GM12874 (cell line): Measurements from ENCODE around the gene CD82.

Source experiments
- TF ChIP-seq, protein P1 (sequence below): IDR thresholded peaks from 2 replicates; pipeline ENCODE4 v1.5.1; 2011; ENCODE audit warnings: low read depth, mild to moderate bottlenecking, control low read depth, low read length, moderate library complexity; ENCODE audit not compliant: insufficient read depth

Gene CD82

DNA sequence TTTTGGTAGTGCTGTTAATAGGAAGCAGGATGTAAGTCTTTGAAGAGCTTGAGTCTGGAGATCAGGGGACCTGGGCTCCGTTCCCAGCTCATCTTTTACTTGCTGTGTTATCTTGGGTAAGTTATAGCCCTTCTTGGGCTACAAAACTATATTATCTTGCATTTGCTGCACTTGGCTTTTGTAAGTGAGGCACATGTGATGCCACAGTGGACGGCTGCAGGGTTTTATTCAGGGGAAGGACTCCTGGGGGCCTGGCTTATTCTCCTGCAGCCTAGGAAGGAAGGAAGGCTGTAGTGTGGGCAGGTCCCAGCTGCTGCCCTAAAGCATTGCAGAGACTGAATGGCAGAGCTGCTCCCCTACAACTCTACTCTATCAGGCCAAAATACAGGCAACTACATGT is 6.4 kb downstream of the CD82 start:
- TF ChIP-seq, protein P1, sequence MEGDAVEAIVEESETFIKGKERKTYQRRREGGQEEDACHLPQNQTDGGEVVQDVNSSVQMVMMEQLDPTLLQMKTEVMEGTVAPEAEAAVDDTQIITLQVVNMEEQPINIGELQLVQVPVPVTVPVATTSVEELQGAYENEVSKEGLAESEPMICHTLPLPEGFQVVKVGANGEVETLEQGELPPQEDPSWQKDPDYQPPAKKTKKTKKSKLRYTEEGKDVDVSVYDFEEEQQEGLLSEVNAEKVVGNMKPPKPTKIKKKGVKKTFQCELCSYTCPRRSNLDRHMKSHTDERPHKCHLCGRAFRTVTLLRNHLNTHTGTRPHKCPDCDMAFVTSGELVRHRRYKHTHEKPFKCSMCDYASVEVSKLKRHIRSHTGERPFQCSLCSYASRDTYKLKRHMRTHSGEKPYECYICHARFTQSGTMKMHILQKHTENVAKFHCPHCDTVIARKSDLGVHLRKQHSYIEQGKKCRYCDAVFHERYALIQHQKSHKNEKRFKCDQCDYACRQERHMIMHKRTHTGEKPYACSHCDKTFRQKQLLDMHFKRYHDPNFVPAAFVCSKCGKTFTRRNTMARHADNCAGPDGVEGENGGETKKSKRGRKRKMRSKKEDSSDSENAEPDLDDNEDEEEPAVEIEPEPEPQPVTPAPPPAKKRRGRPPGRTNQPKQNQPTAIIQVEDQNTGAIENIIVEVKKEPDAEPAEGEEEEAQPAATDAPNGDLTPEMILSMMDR, result no peak

DNA sequence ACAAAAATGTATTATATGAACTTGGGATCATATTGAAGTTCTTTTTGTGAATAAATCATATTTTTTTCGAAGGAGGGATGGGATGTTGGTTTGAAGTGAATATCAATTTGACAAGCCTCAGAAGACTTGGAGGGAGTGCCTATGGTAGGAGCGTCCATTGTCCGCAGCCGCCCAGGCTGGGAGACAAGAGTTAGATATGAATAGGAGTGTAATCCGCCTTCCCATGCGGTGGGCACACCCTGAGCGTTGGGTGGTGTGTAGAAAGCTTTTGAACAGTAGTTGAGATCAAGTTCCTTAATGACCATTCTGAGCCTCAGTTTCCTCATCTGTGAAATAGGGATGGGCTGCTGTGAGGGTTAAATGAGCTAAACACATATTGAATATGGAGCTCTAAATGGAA is 7.0 kb downstream of the CD82 start:
- TF ChIP-seq, protein P1, result no peak

DNA sequence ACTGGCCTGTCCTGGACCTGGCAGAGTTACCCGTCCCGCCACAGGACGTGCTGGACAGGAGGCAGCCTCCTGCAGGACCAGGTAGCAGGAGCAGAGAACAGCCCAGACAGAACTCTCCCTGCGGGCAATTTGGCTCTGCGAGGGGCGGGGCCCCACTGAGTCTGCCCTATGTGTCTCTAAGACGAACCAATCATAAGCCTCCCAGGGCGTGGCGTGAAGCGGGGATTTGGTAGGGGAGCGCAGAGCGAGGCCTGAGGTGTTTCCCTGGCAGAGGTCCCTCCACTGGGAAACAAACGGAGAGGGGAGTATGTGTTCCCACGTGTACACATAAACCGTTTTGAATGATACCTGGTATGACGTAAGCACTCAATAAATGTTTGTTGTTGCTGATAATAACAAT is 7.4 kb downstream of the CD82 start:
- TF ChIP-seq, protein P1, result no peak

DNA sequence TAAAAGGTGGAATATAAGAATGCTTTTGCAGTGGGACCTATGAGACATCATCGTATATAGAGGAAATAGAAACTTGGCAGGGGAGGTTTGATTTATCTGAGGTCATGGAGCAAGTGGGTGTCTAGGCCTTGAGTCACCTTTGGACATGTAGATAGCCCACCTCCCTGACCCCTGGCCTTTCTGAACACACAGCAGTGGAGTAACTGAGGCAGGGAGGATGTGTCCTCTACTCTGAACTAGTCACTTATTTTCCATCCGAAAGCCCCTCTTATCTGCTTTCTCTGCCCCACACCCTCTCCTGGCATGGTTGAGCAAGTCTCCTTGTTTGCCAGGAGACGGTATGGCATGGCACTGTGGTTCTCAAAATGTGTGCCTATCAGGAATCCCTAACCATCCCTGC is 7.9 kb downstream of the CD82 start:
- TF ChIP-seq, protein P1, result no peak

DNA sequence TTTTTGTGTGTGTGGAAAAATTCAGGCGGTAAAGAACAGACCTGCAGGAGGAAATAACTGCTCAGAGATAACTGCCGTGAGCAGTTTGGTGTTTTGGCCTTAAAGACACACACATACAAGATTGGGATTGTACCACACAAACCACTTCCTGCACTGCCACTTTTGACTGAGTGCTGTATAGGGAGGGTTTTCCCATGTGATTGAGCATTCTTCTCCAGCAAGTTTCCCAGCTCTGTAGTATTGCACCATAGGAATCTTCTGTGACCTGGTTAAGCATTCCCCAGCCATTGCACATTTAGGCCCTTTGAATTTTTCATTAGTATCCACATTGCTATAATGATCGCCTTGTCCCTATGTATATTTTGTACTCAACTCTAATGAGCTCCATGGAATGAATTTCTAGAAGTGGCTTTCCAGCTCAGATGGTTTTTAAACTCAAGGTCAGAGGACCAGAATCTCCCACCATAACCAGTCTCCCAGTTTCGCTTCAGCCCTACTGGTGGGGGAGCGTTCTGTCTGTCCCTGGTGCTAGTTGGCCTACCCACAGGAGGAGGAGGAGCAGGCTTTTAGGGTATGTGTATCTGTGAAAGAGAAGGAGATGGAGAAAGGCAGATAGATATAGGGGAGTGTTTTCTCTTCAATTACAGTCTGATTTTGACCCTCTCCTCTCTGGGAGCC is 9.3 kb downstream of the CD82 start:
- TF ChIP-seq, protein P1, result no peak

DNA sequence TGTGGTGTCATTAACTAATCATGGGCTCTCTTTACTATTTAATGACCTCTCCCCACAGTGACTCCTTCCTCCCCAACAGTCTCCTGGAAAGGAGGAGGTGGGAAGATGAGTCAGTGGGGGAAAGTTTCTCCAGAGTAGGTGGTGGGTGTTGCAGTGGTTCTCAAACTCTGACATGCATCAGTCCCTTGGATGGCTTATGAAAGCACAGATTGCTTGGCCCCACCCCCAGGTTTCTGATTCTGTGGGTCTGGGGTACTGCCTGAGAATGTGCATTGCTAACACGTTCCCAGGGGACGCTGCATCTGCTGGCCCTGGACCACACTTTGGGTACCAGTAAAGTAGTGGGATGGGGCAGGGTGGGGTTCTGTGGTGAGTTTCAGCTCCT is 9.8 kb downstream of the CD82 start:
- TF ChIP-seq, protein P1, result no peak

DNA sequence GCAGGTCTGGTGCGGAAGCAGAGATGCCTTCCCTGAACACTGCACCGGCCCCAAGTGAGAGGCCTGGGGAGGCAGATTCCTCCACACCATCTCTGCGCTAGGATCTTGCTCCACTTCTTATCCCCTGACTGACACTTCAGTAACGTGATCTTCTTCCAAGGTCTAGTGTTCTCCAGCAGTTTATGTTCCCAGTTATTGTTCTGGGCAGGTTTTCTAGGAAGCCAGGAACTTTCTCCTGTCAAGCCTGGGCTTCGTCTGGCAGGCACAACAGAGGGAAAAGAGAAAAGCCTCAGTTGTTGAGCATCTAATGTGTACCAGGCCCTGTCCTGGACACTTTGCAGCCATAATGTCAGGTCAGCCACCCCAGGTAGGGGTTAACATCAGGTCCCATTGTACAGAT is 10.5 kb downstream of the CD82 start:
- TF ChIP-seq, protein P1, result no peak
